ENCODE measurements around the gene DTX3. TPM values are rescaled to one million over a fixed set of nuclear protein-coding genes. Genes with fewer than 3 reads are reported as not detected.

DTX3 gene
- total RNA-seq, 1 experiment from 2014 or later = 57.0 TPM

GRCh38 chr12:57626921-57627445, 22.4 kb downstream of the DTX3 start:
- H3K9me3 Mint-ChIP-seq = no peaks in the 10 kb centered on the region
- ATAC-seq (no peak), DNase-seq (ENCODE audit: low spot score) (no peak)
- H3K4me3 Mint-ChIP-seq = peak overlapping the region; percentile 55
- H3K27me3 Mint-ChIP-seq (ENCODE audit: low read depth) = peaks cover 100% of the 10 kb centered on the region
- no peak for TF ChIP-seq NFE2L1 (CRISPR knock-in tag; IDR thresholded peaks at IDR 0.05)
- TF ChIP-seq E2F5 (CRISPR knock-in tag; IDR thresholded peaks at IDR 0.05) = no peak
- TF ChIP-seq HMGA2 (CRISPR knock-in tag; IDR thresholded peaks at IDR 0.05) = no peak
- TF ChIP-seq MXD4 (CRISPR knock-in tag; IDR thresholded peaks at IDR 0.05; ENCODE audit: borderline replicate concordance) = no peak
- TF ChIP-seq ATF1 (CRISPR knock-in tag; IDR thresholded peaks at IDR 0.05) = no peak
- TF ChIP-seq NR3C1 (CRISPR knock-in tag; conservative IDR thresholded peaks at IDR 0.05; ENCODE audit: low read depth) = no peak
- TF ChIP-seq ZNF416 (CRISPR knock-in tag; IDR thresholded peaks at IDR 0.05) = no peak
- TF ChIP-seq ESRRA (CRISPR knock-in tag; IDR thresholded peaks at IDR 0.05; ENCODE audit: borderline replicate concordance) = no peak
- no peak for TF ChIP-seq PRRX2 (CRISPR knock-in tag; IDR thresholded peaks at IDR 0.05)
- TF ChIP-seq RORB (CRISPR knock-in tag; IDR thresholded peaks at IDR 0.05) = no peak
- no peak for TF ChIP-seq ZNF138 (CRISPR knock-in tag; conservative IDR thresholded peaks at IDR 0.05)
- TF ChIP-seq CBFB (CRISPR knock-in tag; IDR thresholded peaks at IDR 0.05; ENCODE audit: low read depth) = no peak
- TF ChIP-seq ZNF317 (CRISPR knock-in tag; IDR thresholded peaks at IDR 0.05; ENCODE audit: borderline replicate concordance, low read depth) = no peak
- no peaks in the 10 kb centered on the region for H3K36me3 Mint-ChIP-seq
- POLR2A ChIA-PET = no interaction called here
- H3K27ac Mint-ChIP-seq = no peak overlapping the region
- CTCF ChIA-PET = interaction anchor here (0.6 to 2.1 kb wide), 17 partner anchors 8 to 166 kb away, joined by 3 to 14 read pairs (median 4); partner anchors contain the start of genes AGAP2, ARHGEF25 and OS9
- peaks cover 23% of the 10 kb centered on the region for H3K4me1 Mint-ChIP-seq

- peak overlapping the region; percentile 64 for H3K4me3 Mint-ChIP-seq
- no peak; the same call in 1 of the 2 replicates for TF ChIP-seq ZNF281 (CRISPR knock-in tag; IDR thresholded peaks at IDR 0.05)
- TF ChIP-seq USF2 (CRISPR knock-in tag; IDR thresholded peaks at IDR 0.05) = peak; percentile 14; the same call in 1 of the 2 replicates
- no peak for TF ChIP-seq CREM (CRISPR knock-in tag; IDR thresholded peaks at IDR 0.05)
- TF ChIP-seq, protein P1, sequence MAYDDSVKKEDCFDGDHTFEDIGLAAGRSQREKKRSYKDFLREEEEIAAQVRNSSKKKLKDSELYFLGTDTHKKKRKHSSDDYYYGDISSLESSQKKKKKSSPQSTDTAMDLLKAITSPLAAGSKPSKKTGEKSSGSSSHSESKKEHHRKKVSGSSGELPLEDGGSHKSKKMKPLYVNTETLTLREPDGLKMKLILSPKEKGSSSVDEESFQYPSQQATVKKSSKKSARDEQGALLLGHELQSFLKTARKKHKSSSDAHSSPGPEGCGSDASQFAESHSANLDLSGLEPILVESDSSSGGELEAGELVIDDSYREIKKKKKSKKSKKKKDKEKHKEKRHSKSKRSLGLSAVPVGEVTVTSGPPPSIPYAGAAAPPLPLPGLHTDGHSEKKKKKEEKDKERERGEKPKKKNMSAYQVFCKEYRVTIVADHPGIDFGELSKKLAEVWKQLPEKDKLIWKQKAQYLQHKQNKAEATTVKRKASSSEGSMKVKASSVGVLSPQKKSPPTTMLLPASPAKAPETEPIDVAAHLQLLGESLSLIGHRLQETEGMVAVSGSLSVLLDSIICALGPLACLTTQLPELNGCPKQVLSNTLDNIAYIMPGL (CRISPR knock-in tag; IDR thresholded peaks at IDR 0.05) = 0 out of 2 replicates have a peak, but pooled peaks have one; percentile 47
- peak; percentile 64; the same call in 1 of the 2 replicates for TF ChIP-seq FOXP1 (CRISPR knock-in tag; IDR thresholded peaks at IDR 0.05; ENCODE audit: borderline replicate concordance)
- peak; percentile 83 for TF ChIP-seq MAX (CRISPR knock-in tag; IDR thresholded peaks at IDR 0.05)
- H3K36me3 Mint-ChIP-seq = no peaks in the 10 kb centered on the region
- H3K9me3 Mint-ChIP-seq = no peaks in the 10 kb centered on the region
- DNase-seq (ENCODE audit: low spot score) (peak; percentile 53), ATAC-seq (peak; percentile 8)
- CTCF ChIA-PET = interaction anchor here (0.6 to 2.1 kb wide), 19 partner anchors 8 to 167 kb away, joined by 3 to 14 read pairs (median 4); partner anchors contain the start of genes AGAP2, ARHGEF25 and OS9
- POLR2A ChIA-PET = interaction anchor here (1.1 kb wide), 1 partner anchor 8 kb away, joined by 3 read pairs; no protein-coding TSS in a partner anchor
- H3K27ac Mint-ChIP-seq = no peak overlapping the region
- peaks cover 100% of the 10 kb centered on the region for H3K27me3 Mint-ChIP-seq (ENCODE audit: low read depth)
- peaks cover 21% of the 10 kb centered on the region for H3K4me1 Mint-ChIP-seq
Observed at GRCh38 chr12:57627501-57628279, 23.1 kb downstream of the DTX3 start.
